K562 treated with DMSO at 1 percent for 4 hours (cell line): ENCODE data around the gene ZNF732. TPM values are rescaled to one million over a fixed set of nuclear protein-coding genes. Genes with fewer than 3 reads are reported as not detected.

Experiments used
- total RNA-seq: library from RNA; unstranded; fragments of 300-600 nt; gene quantifications from 2 replicates; pipeline ENCODE4 v1.2.3, GENCODE V29; 2022; ENCODE audit not compliant: insufficient read depth

ZNF732 gene
- not detected in 2 replicates for total RNA-seq

DNA sequence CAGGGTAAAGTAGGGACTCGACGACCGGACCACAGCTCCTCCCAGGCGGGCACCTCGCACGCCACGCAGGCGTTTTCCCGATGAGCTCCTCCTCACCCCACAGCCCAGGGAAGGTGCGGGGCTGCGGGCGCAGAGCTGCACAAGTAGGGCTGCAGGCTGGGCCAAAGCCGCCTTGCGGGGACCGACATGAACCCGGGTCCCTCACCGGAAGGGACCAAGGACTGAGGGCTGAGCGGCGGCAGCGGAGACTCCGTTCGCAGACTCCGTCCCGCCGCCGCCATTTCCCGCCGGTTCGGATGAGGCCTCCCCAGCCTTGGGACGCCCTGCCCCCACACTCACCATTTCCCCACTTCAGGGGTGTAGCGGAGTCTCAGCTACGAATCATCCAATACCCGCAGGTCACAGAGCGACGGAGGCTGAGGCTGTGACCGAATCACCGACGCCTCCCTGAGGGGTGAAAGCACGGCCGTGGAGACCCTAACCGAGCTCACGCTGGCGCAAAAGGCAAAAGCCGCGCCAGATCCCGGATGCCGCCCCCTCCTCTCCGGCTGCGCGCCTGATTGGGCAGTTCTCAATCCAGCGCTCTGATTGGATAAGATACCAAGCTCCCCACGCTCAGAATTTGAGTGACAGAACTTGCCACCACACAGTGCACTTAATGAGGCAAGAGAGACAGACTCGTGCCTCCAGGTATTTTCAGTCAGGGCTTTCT lies at the start of gene ZNF732:
Gene ZNF732 (minus strand): TSS at position 506 of the 712 bp plus-strand sequence. CDS start 164 bp downstream, at position 342.

DNA sequence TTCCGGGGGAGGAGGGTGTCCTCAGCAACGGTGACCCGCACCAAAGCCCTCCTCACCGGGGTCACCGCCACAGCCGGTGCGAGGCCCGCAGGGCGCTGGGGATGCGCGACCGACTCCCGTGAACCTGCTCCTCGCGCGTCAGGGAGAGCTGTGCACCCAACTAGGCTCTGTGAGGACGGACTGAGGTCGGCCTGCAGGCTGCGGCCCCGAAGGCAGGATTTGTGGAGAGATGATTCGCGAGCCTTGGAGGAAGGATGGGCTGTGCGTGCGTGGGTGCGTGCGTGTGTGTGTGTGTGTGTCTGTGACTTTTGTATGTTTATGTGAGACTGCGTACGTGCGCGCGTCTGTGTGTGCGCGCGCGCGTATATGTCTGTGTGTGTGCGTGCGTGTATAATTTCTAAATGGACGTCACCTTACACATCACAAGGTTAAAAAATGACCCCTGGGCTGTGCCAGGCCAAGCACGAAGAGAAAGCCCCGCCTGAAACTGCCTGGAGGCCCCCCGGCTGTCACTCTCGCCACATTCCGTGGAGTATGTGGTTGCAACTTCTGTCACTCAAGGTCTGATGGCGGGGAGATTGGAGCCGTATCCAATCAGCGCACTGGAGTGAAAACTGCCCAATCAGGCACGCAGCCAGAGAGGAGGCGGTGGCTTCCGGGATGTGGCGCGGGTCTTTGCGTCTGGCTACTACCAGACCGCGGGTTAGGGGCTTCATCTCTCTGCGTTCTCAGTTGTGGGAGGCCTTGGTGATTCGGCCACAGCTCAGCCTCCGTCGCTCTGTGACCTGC lies 32.1 kb upstream of the ZNF732 start, which contains the start of gene ZNF141:
Gene ZNF141 (plus strand): TSS at position 672 of the 789 bp plus-strand sequence. CDS start 170 bp downstream, outside the sequence.

Other genes with a start within 250 kb of the ZNF732 start
- gene ZNF718, start 181.0 kb downstream of the ZNF732 start, total RNA-seq = 3.2 and 3.4 TPM in 2 replicates
- gene ZNF141, start 32.3 kb upstream of the ZNF732 start, total RNA-seq = not detected in 2 replicates
- 5.8 and 15.2 TPM in 2 replicates for gene ZNF721, start 193.7 kb upstream of the ZNF732 start, total RNA-seq
- 23.1 and 26.9 TPM in 2 replicates for gene PIGG, start 193.7 kb upstream of the ZNF732 start, total RNA-seq